ENCODE results near the gene CHST8. TPM values are rescaled to one million over a fixed set of nuclear protein-coding genes. Genes with fewer than 3 reads are reported as not detected.

CHST8 gene
- polyA plus RNA-seq, 3 donors = not detected

DNA sequence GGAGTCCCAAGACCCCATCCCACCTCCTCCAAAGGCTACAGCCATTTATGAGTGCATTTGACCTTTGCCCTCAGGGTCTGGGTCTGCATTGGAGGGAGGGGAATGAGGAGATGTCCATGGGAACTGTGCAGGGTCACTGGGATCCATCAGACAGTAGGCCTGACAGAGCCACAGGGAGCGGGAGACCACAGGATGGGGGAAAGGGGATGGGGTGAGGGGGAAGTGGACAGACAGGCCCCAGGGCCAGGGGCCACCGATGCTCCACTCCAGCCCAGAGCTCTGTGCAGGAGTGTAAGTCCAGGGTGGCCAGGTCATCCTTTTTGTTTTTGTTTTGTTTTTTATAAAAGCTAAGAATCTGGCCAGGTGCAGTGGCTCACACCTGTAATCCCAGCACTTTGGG, 82.5 kb downstream of the CHST8 start:
- DNase-seq = no peak
- Histone ChIP-seq H3K4me3 (replicated peaks in 1 of 3; ENCODE audit: low read depth in 2 of 3, low read length in 3 of 3) (no peak overlapping the region), H2AFZ (ENCODE audit: insufficient read depth, low read depth, low read length, poor library complexity, severe bottlenecking) (no peak overlapping the region)

GRCh38 chr19:33705090-33705847, 83.5 kb downstream of the CHST8 start:
- Mint-ChIP-seq H3K27ac (no peak overlapping the region), H3K9me3 (peaks cover 0 to 3% (median 0%) of the 10 kb centered on the region in 7 donors), H3K36me3 (no peaks in the 10 kb centered on the region), H3K4me3 (no peak overlapping the region), H3K4me1 (no peaks in the 10 kb centered on the region), H3K27me3 (ENCODE audit: low read depth in 3 of 3) (peaks cover 0 to 5% (median 0%) of the 10 kb centered on the region in 3 donors)
- Histone ChIP-seq H3K4me2 (replicated peaks; ENCODE audit: extremely low read depth, low read length, poor library complexity, severe bottlenecking) (no peak overlapping the region), H3K36me3 (replicated peaks in 1 of 2; ENCODE audit: control insufficient read depth in 1 of 2, insufficient read depth in 2 of 2, low read length in 2 of 2) (no peaks in the 10 kb centered on the region), H4K20me1 (ENCODE audit: insufficient read depth, low read length) (no peaks in the 10 kb centered on the region), H3K9me3 (replicated peaks in 1 of 2; ENCODE audit: control insufficient read depth in 1 of 2, insufficient read depth in 1 of 2, low read length in 2 of 2) (no peaks in the 10 kb centered on the region), H3K27ac (ENCODE audit: low read depth in 1 of 2, low read length in 2 of 2) (no peak overlapping the region), H2AFZ (ENCODE audit: insufficient read depth, low read depth, low read length, poor library complexity, severe bottlenecking) (no peak overlapping the region), H3K4me1 (ENCODE audit: control insufficient read depth in 1 of 2, insufficient read depth in 2 of 2, low read length in 2 of 2) (no peaks in the 10 kb centered on the region), H3K27me3 (ENCODE audit: control insufficient read depth in 2 of 2, insufficient read depth in 2 of 2, low read length in 2 of 2) (no peaks in the 10 kb centered on the region), H3K9ac (ENCODE audit: insufficient read depth, low read length, poor library complexity, severe bottlenecking) (no peak overlapping the region), H3K79me2 (ENCODE audit: insufficient read depth, low read length) (no peaks in the 10 kb centered on the region), H3K4me3 (replicated peaks in 1 of 3; ENCODE audit: low read depth in 2 of 3, low read length in 3 of 3) (no peak overlapping the region)
- intact Hi-C loops (cut with micrococcal nuclease) = no loop called here
- TF ChIP-seq, protein P1, sequence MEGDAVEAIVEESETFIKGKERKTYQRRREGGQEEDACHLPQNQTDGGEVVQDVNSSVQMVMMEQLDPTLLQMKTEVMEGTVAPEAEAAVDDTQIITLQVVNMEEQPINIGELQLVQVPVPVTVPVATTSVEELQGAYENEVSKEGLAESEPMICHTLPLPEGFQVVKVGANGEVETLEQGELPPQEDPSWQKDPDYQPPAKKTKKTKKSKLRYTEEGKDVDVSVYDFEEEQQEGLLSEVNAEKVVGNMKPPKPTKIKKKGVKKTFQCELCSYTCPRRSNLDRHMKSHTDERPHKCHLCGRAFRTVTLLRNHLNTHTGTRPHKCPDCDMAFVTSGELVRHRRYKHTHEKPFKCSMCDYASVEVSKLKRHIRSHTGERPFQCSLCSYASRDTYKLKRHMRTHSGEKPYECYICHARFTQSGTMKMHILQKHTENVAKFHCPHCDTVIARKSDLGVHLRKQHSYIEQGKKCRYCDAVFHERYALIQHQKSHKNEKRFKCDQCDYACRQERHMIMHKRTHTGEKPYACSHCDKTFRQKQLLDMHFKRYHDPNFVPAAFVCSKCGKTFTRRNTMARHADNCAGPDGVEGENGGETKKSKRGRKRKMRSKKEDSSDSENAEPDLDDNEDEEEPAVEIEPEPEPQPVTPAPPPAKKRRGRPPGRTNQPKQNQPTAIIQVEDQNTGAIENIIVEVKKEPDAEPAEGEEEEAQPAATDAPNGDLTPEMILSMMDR (IDR thresholded peaks at IDR 0.05) = no peak
- 87% methylated on average over 6 of the region's 11 CpGs for WGBS (ENCODE audit: insufficient coverage)
- no peak for DNase-seq

More for the DNA sequence above, 82.5 kb downstream of the CHST8 start:
- Histone ChIP-seq H3K4me2 (replicated peaks; ENCODE audit: extremely low read depth, low read length, poor library complexity, severe bottlenecking) (no peak overlapping the region), H3K27me3 (ENCODE audit: control insufficient read depth in 2 of 2, insufficient read depth in 2 of 2, low read length in 2 of 2) (no peaks in the 10 kb centered on the region), H3K9me3 (replicated peaks in 1 of 2; ENCODE audit: control insufficient read depth in 1 of 2, insufficient read depth in 1 of 2, low read length in 2 of 2) (no peaks in the 10 kb centered on the region), H3K79me2 (ENCODE audit: insufficient read depth, low read length) (no peaks in the 10 kb centered on the region), H4K20me1 (ENCODE audit: insufficient read depth, low read length) (no peaks in the 10 kb centered on the region), H3K27ac (ENCODE audit: low read depth in 1 of 2, low read length in 2 of 2) (no peak overlapping the region), H3K9ac (ENCODE audit: insufficient read depth, low read length, poor library complexity, severe bottlenecking) (no peak overlapping the region), H3K4me1 (ENCODE audit: control insufficient read depth in 1 of 2, insufficient read depth in 2 of 2, low read length in 2 of 2) (no peaks in the 10 kb centered on the region), H3K36me3 (replicated peaks in 1 of 2; ENCODE audit: control insufficient read depth in 1 of 2, insufficient read depth in 2 of 2, low read length in 2 of 2) (no peaks in the 10 kb centered on the region)
- no peaks in the 10 kb centered on the region for H3K36me3 Mint-ChIP-seq
- TF ChIP-seq, protein P1 (IDR thresholded peaks at IDR 0.05) = no peak
- no peak overlapping the region for H3K4me3 Mint-ChIP-seq
- no peaks in the 10 kb centered on the region for H3K27me3 Mint-ChIP-seq (ENCODE audit: low read depth in 3 of 3)
- H3K4me1 Mint-ChIP-seq = no peaks in the 10 kb centered on the region
- WGBS (ENCODE audit: insufficient coverage) = no CpG with 5 or more reads among the region's 2 CpGs
- H3K9me3 Mint-ChIP-seq = no peaks in the 10 kb centered on the region
- intact Hi-C loops (cut with micrococcal nuclease) = no loop called here
- H3K27ac Mint-ChIP-seq = no peak overlapping the region

Data from CD14-positive monocyte (primary cell).